BLaER1 treated with 17β-estradiol and CSF1 and Interleukin-3, amounts not matched to agents 10 nM and 100 nM (cell line): Measurements from ENCODE around the gene PPFIBP2.
A peak's percentile ranks its signal among the peaks of the same experiment; 100 is the strongest.

Source experiments
- H3K27ac ChIP-seq, 11 experiments: shearing (Covaris generic); formaldehyde crosslinking; 2 replicates each; pipeline ENCODE4 v1.8.1; 2022
- H3K27me3 ChIP-seq, 11 experiments: shearing (Covaris generic); formaldehyde crosslinking; 2 replicates each; pipeline ENCODE4 v1.8.1; 2022
- H3K36me3 ChIP-seq, 11 experiments: shearing (Covaris generic); formaldehyde crosslinking; 2 replicates each; pipeline ENCODE4 v1.8.1; 2022
- H3K4me1 ChIP-seq, 10 experiments: shearing (Covaris generic); formaldehyde crosslinking; 2 replicates each; pipeline ENCODE4 v1.8.1; 2022
- H3K4me2 ChIP-seq, 11 experiments: shearing (Covaris generic); formaldehyde crosslinking; 2 replicates each; pipeline ENCODE4 v1.8.1; 2022
- H3K4me3 ChIP-seq, 10 experiments: shearing (Covaris generic); formaldehyde crosslinking; 2 replicates each; pipeline ENCODE4 v1.8.1; 2022
- H3K9ac ChIP-seq, 11 experiments: shearing (Covaris generic); formaldehyde crosslinking; 2 replicates each; pipeline ENCODE4 v1.8.1; 2022
- H3K9me3 ChIP-seq, 11 experiments: shearing (Covaris generic); formaldehyde crosslinking; replicated peaks in 1 of 11; 2 replicates each; pipeline ENCODE4 v1.8.1; 2022
- H4K20me1 ChIP-seq, 11 experiments: shearing (Covaris generic); formaldehyde crosslinking; 2 replicates each; pipeline ENCODE4 v1.8.1; 2022
- Cebpa-rat ChIP-seq, 11 experiments: shearing (Covaris generic); IDR thresholded peaks; 2 replicates each; pipeline ENCODE4 v1.8.1; 2022

Gene PPFIBP2

DNA sequence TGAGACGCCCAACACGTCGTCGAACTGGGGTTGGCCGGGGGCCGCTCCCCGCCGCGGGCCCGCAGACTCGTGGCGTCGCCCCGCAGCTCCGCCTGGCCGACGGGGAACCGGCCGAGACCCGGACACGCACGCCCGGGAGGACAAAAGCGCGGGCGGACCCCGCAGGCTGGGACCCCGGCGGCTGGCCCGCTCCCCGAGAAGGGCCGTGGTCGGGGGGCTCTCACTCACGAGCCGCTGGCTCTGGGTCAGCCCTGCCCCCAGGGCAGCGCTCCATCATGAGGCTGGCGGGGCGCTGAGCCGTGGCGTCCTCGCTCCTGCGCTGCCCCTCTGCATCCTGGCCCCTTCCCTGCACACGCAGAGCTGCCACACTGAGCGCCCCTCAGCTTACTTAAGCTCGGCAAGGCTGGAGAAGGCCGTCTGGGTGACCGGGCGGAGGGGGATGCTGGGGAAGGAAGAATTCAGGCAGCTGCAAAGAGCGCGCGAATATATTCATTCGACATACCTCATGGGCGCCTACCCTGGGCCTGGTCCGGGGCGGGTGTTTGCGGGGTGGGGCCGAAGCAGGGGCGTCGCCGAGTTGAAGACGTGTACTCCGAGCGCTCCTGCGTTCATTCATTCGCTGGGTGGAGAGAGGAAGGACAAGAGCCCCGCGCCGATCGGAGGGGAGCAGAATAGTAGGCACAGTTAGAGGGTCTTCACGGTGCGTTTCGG, 160.1 kb downstream of the PPFIBP2 start:
- no peaks in the 10 kb centered on the region for H4K20me1 ChIP-seq
- H3K27ac ChIP-seq: no peak overlapping the region
- H3K27me3 ChIP-seq: no peaks in the 10 kb centered on the region
- H3K36me3 ChIP-seq: no peaks in the 10 kb centered on the region
- peaks cover 0 to 60% (median 0%) of the 10 kb centered on the region in 10 experiments; a peak in 7 of 20 replicates for H3K4me1 ChIP-seq
- H3K4me3 ChIP-seq: no peak overlapping the region
- TF ChIP-seq Cebpa-rat (IDR thresholded peaks at IDR 0.05): no peak
- H3K9ac ChIP-seq: no peak overlapping the region
- no peak overlapping the region for H3K4me2 ChIP-seq
- peaks cover 6 to 57% (median 23%) of the 10 kb centered on the region in 11 experiments; a peak in 19 of 22 replicates for H3K9me3 ChIP-seq

DNA sequence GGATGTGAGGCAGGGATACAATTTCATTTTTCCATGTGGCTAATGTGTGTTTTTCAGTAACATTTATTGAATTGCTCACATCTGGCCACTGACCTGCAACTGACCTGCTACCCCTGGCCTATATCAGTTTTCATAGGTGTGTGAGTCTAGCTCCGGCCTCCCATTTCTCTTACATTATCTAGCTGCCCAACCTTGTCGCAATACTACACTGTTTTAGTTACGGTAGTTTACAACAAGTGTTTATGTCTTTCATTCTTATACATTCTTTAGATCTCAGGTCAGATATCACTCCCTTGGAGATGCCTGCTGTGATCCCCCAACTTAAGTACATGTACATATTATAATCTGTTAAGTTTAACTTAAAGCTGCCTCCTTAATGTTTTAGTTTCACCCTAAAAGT, 161.8 kb downstream of the PPFIBP2 start:
- no peak for TF ChIP-seq Cebpa-rat (IDR thresholded peaks at IDR 0.05)
- Histone ChIP-seq H3K36me3 (no peaks in the 10 kb centered on the region), H3K9ac (no peak overlapping the region), H3K4me1 (peaks cover 0 to 66% (median 0%) of the 10 kb centered on the region in 10 experiments; a peak in 7 of 20 replicates), H3K9me3 (peaks cover 6 to 64% (median 23%) of the 10 kb centered on the region in 11 experiments; a peak in 19 of 22 replicates), H3K4me3 (no peak overlapping the region), H3K27ac (peak overlapping the region in 2 of 11 experiments; percentile 89 to 90; a peak in 4 of 22 replicates), H4K20me1 (no peaks in the 10 kb centered on the region), H3K4me2 (peak overlapping the region in 3 of 11 experiments; percentile 5 to 34 (median 31); a peak in 2 of 22 replicates), H3K27me3 (no peaks in the 10 kb centered on the region)

DNA sequence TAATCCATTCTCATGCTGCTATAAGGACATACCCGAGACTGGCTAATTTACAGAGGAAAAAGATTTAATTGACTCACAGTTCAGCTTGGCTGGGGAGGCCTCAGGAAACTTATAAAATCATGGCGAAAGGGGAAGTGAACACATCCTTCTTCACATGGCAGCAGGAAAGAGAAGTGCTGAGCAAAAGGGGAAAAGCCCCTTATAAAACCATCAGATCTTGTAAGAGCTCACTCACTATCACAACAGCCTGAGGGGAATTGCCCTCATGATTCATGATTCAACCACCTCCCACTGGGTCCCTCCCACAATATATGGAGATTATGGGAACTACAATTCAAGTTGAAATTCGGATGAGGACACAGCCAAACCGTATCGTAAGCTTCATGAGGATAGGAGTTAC, 163.3 kb downstream of the PPFIBP2 start:
- no peaks in the 10 kb centered on the region for H3K27me3 ChIP-seq
- H3K4me2 ChIP-seq: peak overlapping the region in 3 of 11 experiments; percentile 6 to 57 (median 52); a peak in 4 of 22 replicates
- no peak for TF ChIP-seq Cebpa-rat (IDR thresholded peaks at IDR 0.05)
- H4K20me1 ChIP-seq: no peaks in the 10 kb centered on the region
- H3K9ac ChIP-seq: peak overlapping the region in 4 of 11 experiments; percentile 9 to 75 (median 58); a peak in 7 of 22 replicates
- peaks cover 0 to 51% (median 0%) of the 10 kb centered on the region in 10 experiments; a peak in 7 of 20 replicates for H3K4me1 ChIP-seq
- peaks cover 6 to 64% (median 23%) of the 10 kb centered on the region in 11 experiments; a peak in 19 of 22 replicates for H3K9me3 ChIP-seq
- H3K4me3 ChIP-seq: no peak overlapping the region
- H3K36me3 ChIP-seq: no peaks in the 10 kb centered on the region
- H3K27ac ChIP-seq: peak overlapping the region in 5 of 11 experiments; percentile 32 to 90 (median 72); a peak in 11 of 22 replicates

DNA sequence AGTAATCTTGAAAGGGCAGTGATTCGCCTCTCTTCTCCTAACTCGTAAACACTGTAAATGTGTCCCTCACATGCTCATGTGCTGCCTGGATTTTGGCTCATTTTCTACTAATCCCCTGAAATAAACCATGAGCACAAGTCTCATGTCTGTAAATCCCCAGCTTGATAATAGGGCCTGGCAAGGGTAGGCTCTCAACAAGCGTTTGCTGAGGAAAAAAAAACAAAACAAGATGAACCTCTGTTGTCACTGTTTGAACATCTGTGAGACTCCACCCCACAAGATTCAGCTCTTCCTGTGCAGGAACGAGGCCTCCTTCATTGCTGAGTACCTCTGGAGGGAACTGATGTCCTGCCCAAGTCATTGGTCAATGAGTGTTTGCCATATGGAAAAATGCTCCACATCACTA, 164.0 kb downstream of the PPFIBP2 start:
- Histone ChIP-seq H3K36me3 (no peaks in the 10 kb centered on the region), H3K4me1 (peaks cover 0 to 44% (median 0%) of the 10 kb centered on the region in 10 experiments; a peak in 6 of 20 replicates), H3K4me2 (peak overlapping the region in 3 of 11 experiments; percentile 8 to 57 (median 52); a peak in 5 of 22 replicates), H3K27me3 (no peaks in the 10 kb centered on the region), H3K27ac (peak overlapping the region in 5 of 11 experiments; percentile 32 to 90 (median 72); a peak in 12 of 22 replicates), H3K9me3 (peaks cover 6 to 64% (median 23%) of the 10 kb centered on the region in 11 experiments; a peak in 19 of 22 replicates), H3K4me3 (no peak overlapping the region), H4K20me1 (no peaks in the 10 kb centered on the region), H3K9ac (peak overlapping the region in 4 of 11 experiments; percentile 9 to 75 (median 58); a peak in 8 of 22 replicates)
- TF ChIP-seq Cebpa-rat (IDR thresholded peaks at IDR 0.05): no peak

DNA sequence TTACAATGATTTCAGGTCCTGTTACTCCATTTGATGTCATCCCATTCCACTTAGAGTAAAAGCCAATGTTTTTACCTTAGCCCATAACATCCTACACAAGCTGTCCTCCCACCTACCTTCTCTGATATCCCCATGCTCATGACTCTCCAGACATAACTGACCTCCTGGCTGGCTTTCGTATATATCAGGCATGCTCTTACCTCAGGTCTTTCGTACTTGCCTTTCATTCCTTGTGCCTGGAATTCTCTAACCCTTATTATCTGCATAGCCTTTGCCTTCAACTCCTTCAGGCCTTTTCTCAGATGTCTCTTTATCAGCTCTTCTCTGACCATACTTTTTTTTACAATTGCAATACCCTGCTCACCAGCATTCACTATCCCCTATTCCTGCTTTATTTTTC, 169.8 kb downstream of the PPFIBP2 start:
- Histone ChIP-seq H3K27me3 (no peaks in the 10 kb centered on the region), H3K4me1 (peaks cover 0 to 31% (median 0%) of the 10 kb centered on the region in 10 experiments; a peak in 6 of 20 replicates), H3K9ac (no peak overlapping the region), H3K4me2 (no peak overlapping the region), H4K20me1 (no peaks in the 10 kb centered on the region), H3K9me3 (peaks cover 0 to 11% (median 0%) of the 10 kb centered on the region in 11 experiments; a peak in 5 of 22 replicates), H3K4me3 (no peak overlapping the region), H3K27ac (no peak overlapping the region), H3K36me3 (no peaks in the 10 kb centered on the region)
- no peak for TF ChIP-seq Cebpa-rat (IDR thresholded peaks at IDR 0.05)

DNA sequence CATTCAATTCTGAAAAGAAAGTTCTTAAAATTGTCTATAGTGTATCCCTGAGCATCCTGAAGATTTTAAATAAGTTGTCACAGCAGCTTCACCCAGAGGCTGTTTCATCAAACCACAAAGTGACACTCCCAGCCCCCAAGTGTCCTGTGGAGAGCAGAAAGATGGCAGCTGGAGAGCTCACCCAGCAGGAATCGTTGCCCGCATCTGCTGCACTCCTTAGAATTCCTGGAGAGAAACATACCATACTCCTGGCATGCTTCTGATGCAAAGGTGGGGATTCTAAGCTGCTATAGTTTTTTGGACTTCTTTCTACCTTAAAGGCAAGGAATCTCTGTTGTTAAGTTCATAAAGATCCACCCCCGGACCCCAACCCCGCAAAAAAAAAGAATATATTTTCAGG, 173.0 kb downstream of the PPFIBP2 start:
- Histone ChIP-seq H3K9me3 (no peaks in the 10 kb centered on the region), H3K9ac (no peak overlapping the region), H3K36me3 (no peaks in the 10 kb centered on the region), H3K4me2 (no peak overlapping the region), H3K27ac (no peak overlapping the region), H3K27me3 (no peaks in the 10 kb centered on the region), H4K20me1 (no peaks in the 10 kb centered on the region), H3K4me1 (peaks cover 0 to 22% (median 0%) of the 10 kb centered on the region in 10 experiments; a peak in 5 of 20 replicates), H3K4me3 (no peak overlapping the region)
- no peak for TF ChIP-seq Cebpa-rat (IDR thresholded peaks at IDR 0.05)

DNA sequence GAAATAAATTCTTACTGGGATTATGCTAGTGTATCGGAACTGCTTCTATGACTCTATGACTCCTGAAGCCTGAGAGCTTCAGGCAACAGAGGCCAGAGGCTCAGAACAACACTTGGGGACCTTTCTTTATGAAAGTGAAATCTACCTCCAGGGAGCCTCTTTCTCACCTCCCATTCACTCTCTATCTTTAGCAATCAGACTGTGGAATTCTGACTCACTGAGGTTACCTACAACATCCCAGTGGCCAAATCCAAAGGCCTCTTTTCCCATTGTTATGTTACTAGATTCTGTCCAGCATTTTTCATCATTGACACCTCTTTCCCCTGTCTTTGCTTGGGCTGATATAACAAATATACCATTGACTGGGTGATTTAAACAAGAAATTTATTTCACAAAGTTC, 173.6 kb downstream of the PPFIBP2 start:
- TF ChIP-seq Cebpa-rat (IDR thresholded peaks at IDR 0.05): no peak
- no peaks in the 10 kb centered on the region for H3K36me3 ChIP-seq
- H3K4me3 ChIP-seq: no peak overlapping the region
- H3K4me2 ChIP-seq: peak overlapping the region in 2 of 11 experiments; percentile 53 to 55; a peak in 3 of 22 replicates
- H3K27ac ChIP-seq: no peak overlapping the region
- no peak overlapping the region for H3K9ac ChIP-seq
- H4K20me1 ChIP-seq: no peaks in the 10 kb centered on the region
- no peaks in the 10 kb centered on the region for H3K27me3 ChIP-seq
- no peaks in the 10 kb centered on the region for H3K9me3 ChIP-seq
- peaks cover 0 to 23% (median 0%) of the 10 kb centered on the region in 10 experiments; a peak in 5 of 20 replicates for H3K4me1 ChIP-seq

DNA sequence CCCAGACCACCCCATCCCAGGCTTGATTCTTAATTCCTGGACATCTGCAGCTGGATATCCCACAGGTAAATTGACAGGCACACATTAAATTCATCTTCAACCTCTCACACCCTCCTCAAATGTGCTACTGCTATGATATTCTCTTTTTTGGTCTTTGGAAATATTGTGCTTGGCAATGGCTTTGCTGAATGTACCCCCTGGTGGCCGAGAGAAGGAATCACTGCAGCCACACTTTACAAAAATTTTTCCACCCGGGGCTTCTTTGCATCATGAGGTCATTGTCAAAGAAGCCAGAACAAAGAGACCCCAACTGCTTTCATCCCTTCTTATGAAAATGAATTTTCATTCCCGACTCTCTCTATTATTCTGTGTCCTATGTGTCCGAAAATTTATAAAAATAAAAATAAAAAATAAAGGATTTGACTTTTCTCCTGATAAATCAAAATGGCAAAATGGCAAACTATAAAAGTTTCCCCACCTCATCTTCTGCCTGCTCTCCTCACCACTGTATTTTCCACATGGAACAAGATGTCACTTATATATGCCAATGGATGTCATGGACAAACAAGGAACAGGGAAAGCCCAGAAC, 174.5 kb downstream of the PPFIBP2 start:
- peaks cover 0 to 23% (median 0%) of the 10 kb centered on the region in 10 experiments; a peak in 5 of 20 replicates for H3K4me1 ChIP-seq
- H3K27me3 ChIP-seq: 0 out of 22 replicates have a peak, but pooled peaks cover 0 to 2% (median 0%) of the 10 kb centered on the region in 11 experiments
- no peaks in the 10 kb centered on the region for H3K36me3 ChIP-seq
- no peak overlapping the region for H3K4me3 ChIP-seq
- no peak overlapping the region for H3K27ac ChIP-seq
- H3K4me2 ChIP-seq: peak overlapping the region in 3 of 11 experiments; percentile 2 to 55 (median 53); a peak in 4 of 22 replicates
- no peaks in the 10 kb centered on the region for H4K20me1 ChIP-seq
- no peak overlapping the region for H3K9ac ChIP-seq
- H3K9me3 ChIP-seq: no peaks in the 10 kb centered on the region
- no peak for TF ChIP-seq Cebpa-rat (IDR thresholded peaks at IDR 0.05)

DNA sequence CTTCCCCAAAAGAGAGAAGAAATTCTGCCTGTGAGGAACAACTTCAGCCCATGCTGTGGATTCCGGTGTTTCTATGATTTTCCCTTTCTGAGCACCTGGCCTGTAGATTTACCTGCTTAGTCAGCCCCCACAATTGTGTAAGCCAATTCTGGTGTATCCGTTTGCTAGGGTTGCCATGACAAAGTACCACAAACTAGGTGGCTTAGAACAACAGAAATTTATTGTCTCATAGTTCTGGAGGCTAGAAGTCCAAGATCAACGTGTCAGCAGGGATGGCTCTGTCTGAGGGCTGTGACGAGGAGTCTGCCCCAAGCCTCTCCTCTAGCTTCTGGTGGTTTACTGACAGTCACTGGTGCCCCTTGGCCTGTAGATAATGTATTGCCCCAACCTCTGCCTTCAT, 175.4 kb downstream of the PPFIBP2 start:
- Histone ChIP-seq H3K27me3 (peaks cover 0 to 11% (median 5%) of the 10 kb centered on the region in 11 experiments; a peak in 10 of 22 replicates), H3K27ac (no peak overlapping the region), H4K20me1 (no peaks in the 10 kb centered on the region), H3K4me2 (no peak overlapping the region), H3K9ac (no peak overlapping the region), H3K4me1 (peaks cover 0 to 23% (median 0%) of the 10 kb centered on the region in 10 experiments; a peak in 5 of 20 replicates), H3K9me3 (no peaks in the 10 kb centered on the region), H3K36me3 (no peaks in the 10 kb centered on the region), H3K4me3 (no peak overlapping the region)
- no peak for TF ChIP-seq Cebpa-rat (IDR thresholded peaks at IDR 0.05)
